NCI-H345 (cell line): Measurements from ENCODE around the gene TTLL7.
"Not testable (repeated sequence)": the region's sequence is repeated elsewhere in the genome, so short reads cannot be mapped to it uniquely, and the experiment has no call there.

Experiments
- DNase-seq: peaks from one replicate; lab custom pipeline; 2025; lab: John Stamatoyannopoulos, UW

The TTLL7 gene

GRCh38 chr1:83995649-83996048 lies 3.3 kb downstream of the TTLL7 start:
- DNase-seq: no peak

DNA sequence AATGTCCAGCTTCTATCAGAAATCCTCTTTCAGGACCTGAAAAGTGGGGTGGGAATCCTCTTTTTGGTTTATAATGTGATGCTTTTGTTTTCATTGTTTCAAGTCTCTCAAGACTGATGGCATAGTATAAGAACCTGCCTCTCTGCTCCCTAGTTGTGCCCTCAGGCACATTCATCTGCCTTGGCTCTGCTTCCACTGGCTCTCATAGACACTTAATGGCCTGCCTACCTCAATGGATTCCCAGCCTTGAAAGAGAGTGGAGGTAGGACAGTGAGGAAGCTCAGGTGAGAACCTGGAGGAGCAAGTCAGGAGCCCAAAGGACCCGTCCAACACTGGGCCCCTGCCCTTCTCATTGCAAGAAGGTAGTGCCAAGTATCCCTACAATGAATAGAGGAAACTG lies 4.8 kb downstream of the TTLL7 start:
- DNase-seq: no peak

DNA sequence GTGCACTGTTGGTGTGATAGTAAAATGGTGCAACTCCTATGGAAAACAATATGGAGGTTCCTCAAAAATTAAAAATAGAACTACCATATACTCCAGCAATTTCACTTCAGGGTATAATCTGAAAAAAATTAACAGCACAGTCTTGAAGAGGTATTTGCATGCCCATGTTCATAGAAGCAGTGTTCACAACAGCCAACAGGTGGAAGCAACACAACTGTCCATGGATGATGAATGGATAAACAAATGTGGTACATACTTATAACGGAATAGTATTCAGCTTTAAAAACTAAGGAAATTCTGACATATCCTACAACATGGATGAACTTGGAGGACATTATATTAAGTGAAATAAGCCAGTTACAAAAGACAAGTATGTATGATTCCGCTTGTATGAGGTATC lies 8.2 kb downstream of the TTLL7 start:
- no peak for DNase-seq

DNA sequence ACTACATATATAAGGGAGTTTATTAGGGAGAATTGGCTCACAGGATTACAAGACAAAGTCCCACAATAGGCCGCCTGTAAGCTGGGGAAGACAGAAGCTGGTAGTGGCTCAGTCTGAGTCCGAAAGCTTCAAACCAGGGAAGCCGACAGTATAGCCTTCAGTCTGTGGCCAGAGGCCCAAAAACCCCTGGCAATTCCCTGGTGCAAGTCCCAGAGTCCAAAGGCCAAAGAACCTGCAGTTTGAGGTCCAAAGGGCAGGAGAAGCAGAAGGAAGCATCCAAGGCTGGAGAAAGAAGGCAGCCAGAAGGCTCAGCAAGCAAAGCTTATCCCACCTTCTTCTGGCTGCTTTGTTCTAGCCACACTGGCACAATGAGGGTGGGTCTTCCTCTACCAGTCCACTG lies 13.9 kb downstream of the TTLL7 start:
- DNase-seq: no peak

GRCh38 chr1:83983918-83984317 lies 15.0 kb downstream of the TTLL7 start:
- DNase-seq: not testable (repeated sequence)

GRCh38 chr1:83978056-83978455 lies 20.9 kb downstream of the TTLL7 start:
- DNase-seq: peak; percentile 24

DNA sequence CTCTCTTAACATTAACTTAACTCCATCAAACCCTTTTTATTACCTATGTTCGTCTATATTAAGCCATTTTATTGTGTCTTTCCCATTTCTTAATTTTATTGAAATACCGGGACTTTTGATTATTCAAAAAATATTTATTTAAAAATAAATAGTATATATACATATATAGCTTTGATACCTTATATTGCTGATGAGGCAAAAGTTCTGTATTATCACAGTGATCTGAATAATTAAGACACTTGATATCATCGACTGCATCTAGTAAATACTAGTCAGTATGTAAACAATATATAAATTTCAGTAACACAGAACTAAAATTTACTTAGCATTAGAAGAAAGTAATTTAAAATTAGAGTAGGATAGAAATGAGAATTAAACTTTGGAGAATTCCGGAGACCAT lies 22.0 kb downstream of the TTLL7 start:
- DNase-seq: no peak

GRCh38 chr1:83970802-83971201 lies 28.1 kb downstream of the TTLL7 start:
- no peak for DNase-seq

GRCh38 chr1:83970114-83970513 lies 28.8 kb downstream of the TTLL7 start:
- no peak for DNase-seq

GRCh38 chr1:83967336-83967735 lies 31.6 kb downstream of the TTLL7 start:
- DNase-seq: no peak

DNA sequence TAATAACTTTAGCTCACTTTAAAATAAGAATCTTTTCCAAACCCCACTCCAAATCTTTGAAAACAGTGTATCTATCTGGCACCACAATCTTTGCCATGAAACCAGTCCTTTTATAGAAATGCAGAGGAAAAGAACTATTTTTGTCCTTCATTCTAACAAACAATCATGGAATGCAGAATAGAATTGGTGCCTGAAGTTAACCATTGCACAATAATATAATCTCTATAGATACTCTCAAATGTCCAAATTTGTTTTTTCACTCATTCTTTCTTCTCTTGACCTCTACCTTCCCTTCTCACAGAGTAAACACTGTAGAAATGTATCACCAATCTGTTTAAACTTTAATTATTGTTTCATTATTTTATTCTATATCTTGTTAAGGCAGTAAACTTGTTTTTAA lies 34.8 kb downstream of the TTLL7 start:
- no peak for DNase-seq

DNA sequence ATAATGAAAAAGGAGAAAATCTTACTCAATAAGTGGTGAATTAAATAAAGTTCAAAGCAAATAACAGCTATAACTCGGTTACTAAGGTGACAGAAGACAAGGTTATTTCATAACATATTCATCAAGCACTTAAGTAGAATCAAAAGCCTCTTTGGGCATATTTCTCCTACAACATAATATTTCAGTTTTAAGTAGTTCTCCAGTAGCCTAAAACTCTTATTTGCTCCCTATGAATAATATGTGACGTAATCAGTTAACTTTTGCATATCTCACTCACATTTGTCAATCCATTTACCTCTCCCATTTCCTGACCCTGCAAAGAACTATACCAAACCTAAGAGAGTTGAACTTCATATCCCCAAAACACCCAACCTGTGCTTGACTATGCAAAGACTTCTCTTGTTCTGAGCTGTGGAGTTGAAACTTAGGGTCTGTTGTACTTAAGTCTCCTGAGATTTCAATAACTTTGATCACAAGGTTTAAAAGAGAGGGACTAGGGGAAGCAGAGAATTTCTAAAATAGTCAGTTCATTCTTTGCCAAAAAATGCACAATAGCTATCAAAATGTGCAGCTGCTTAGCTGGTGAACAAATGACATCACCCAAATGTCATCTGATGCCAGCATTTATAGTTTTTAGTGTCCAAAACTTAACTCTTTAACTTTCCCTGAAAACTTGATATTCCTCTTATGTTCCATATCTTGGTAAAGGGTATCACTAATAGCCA lies 37.2 kb downstream of the TTLL7 start:
- no peak for DNase-seq

DNA sequence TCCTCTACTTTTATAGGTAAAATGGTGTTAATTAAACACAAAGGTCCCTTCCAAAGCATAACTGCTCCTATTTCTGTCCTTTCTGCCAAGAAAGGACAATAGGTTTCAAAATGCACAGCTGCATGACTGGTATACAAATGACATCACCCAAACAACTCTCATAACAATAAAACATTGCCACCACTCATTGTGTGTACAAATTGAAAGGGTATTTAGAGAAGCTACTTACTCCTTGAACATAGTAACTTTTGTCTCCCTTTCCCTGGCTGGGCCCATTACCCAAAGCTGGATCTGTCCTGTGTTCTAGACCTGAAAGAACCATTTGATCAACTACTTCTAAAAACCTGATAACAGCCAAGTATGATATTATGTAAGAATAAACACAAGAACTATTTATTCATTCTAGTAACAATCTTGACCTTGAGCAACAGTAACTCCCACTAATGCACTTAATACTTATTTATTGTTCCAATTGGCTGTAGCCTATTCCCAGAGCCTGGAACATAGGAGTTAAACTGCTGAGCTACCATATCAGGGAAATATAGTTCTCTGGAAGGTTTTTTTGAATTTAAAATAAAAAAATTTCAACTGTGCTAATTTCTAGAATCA lies 38.2 kb downstream of the TTLL7 start:
- DNase-seq: peak; percentile 21

- DNase-seq: no peak
Measured at GRCh38 chr1:83959824-83960498, 39.0 kb downstream of the TTLL7 start.

DNA sequence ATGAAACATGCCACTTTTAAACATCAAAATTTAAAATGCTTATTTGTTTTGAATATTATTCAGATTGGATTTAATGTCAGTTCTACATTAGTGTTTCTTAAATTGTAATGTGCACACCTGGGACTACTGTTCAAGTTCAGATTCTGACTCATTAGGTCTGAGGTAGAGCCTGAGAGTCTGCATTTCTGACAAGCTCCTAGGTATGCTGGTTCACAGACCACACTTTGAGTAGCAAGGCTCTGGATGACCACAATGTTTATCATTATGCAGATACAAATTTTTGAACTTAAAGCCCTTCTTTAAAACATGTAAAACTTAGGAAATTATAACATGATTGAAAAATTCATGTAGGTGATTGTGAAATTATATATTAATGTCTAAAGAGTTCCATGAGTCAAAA lies 40.2 kb downstream of the TTLL7 start:
- no peak for DNase-seq

DNA sequence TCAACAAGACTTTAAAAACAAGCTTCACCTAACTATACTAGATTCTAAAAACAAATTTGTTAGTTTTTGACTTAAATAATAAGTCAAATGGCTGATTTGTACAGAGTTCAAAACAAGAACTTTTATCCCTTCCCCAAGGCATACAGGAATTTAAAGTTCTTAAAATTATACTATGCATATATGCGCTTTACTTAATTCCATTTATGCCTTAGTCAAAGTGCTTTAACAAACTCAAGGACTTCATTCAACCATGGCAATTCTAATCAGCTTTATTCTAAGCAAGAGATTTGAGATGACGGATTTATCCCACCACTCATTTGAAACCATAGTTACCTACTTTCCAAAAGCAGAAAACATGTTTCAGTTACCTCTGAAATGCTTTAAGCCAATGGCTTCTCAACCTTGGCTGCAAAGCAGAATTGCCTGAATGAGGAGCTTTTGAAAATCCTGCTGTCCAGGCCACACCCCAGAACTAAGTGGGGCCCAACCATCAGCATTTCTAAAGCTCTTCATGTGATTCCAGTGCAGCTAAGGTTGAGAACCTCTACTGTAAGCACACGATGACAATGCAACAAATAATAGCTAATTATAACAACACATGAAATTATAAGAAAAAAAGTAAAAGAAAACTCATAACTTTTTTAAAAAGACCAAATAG lies 44.6 kb downstream of the TTLL7 start:
- DNase-seq: no peak

- DNase-seq: no peak
Measured at GRCh38 chr1:83950106-83950661, 48.7 kb downstream of the TTLL7 start.

- no peak for DNase-seq
Measured at GRCh38 chr1:83942914-83943313, 56.0 kb downstream of the TTLL7 start.

DNA sequence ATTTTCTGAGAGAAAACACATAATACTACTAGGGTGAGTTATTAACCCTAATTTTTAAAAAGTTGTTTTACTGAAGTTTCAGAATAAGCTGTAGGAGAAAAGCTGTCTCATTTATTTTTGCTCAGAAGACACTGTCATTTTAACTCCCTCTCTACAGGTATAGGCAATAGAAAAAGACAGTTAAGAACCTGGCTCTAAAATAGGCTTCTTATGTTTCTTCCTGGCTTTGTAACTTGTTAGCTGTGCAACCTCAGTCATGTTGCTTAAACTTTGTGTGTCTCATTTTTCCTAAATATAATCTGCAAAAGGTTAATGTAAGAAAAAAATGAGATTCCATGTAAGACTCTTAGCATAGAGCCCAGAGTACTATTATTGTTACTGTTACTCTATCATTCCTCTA lies 64.4 kb downstream of the TTLL7 start:
- no peak for DNase-seq

GRCh38 chr1:83932693-83933092 lies 66.2 kb downstream of the TTLL7 start:
- DNase-seq: no peak

DNA sequence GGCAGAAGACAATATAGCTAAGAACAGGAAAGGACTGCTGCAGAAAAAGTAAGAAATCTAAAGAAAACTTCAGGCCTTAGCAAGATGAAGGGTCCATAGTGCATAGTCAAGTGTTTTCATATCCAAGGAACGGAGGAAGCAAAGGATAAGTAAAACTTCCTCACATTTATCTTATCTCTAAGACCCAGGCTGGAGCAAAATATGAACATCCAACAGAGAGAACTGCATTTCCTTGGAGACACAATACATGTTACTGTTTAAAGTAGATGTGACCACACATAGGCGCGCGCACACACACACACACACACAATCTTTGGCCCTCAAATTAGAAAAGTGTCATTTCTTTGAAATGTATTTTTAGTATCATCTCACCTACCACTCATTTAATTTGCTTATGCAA lies 66.7 kb downstream of the TTLL7 start:
- no peak for DNase-seq

DNA sequence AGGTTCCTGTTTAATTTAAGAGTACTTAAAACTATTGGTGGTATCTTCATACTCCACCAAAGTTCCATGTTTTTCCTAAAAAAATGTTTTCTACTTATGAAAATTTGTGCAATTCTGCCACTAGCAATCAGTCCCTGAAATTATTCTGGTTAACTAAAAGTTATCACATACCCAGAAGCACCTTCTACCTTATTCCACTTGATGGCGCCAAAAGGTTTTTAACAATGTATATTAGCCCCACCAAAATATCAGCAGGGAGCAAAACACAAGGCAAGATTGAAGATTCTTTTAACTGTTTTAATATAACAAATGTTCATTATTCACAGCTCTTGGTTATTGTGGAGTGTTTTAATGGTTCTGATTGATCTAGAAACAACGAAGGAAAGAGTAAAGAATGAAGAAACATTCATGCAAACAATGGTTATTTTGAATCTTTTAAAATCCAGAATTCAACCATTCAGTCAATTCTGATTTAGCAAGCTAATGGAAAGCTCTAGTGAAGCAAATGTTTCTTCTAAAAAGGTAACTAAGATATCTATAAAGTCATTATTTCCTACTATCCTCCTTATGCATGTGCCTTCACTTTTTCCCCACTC lies 67.2 kb downstream of the TTLL7 start:
- DNase-seq: peak; percentile 49
